Tibial artery (tissue), 4 donors: ENCODE data around the gene DNASE1L3.
"Not testable (repeated sequence)": the region's sequence is repeated elsewhere in the genome, so short reads cannot be mapped to it uniquely, and the experiment has no call there.

Experiments
- DNase-seq, 2 donors: peaks; one replicate each; pipeline ENCODE4 v3.0.0-alpha.2; 2019
- H3K27ac ChIP-seq, 2 donors: fragments of 200-600 bp; sonication (generic) in 1 of 2; 1 replicate in 1 of 2; 2 replicates in 1 of 2; pipeline ENCODE4 v1.5.1; 2018 to 2019; ENCODE audit warnings: mild to moderate bottlenecking in 1 of 2
- H3K27me3 ChIP-seq, 2 donors: fragments of 200-600 bp; sonication (generic) in 1 of 2; one replicate each; pipeline versions ENCODE4 v1.5.1 to v1.6.0; 2016 to 2019
- H3K36me3 ChIP-seq, 3 donors: fragments of 200-600 bp; sonication (generic) in 2 of 3; one replicate each; pipeline ENCODE4 v1.5.1; 2016 to 2019; ENCODE audit warnings: mild to moderate bottlenecking in 2 of 3
- H3K4me1 ChIP-seq, 4 donors: fragments of 200-600 bp; sonication (generic) in 2 of 4; 1 replicate in 3 of 4; 2 replicates in 1 of 4; pipeline ENCODE4 v1.5.1; 2016 to 2019
- H3K4me3 ChIP-seq, 2 donors: fragments of 200-600 bp; sonication (generic) in 1 of 2; 1 replicate in 1 of 2; 2 replicates in 1 of 2; pipeline ENCODE4 v1.5.1; 2018 to 2019; ENCODE audit warnings: mild to moderate bottlenecking in 2 of 2
- H3K9me3 ChIP-seq, 3 donors: fragments of 200-600 bp; sonication (generic) in 1 of 3; one replicate each; pipeline ENCODE4 v1.5.1; 2016 to 2019
- intact Hi-C: fragments of 100-400 bp; cut with DNase I; formaldehyde crosslinking; loops from one replicate; pipeline ENCODE4 v1.15.0; 2023; ENCODE audit warnings: low total_unique reads
- TF ChIP-seq, protein P1 (sequence below), 2 experiments: fragments of 200-600 bp in 1 of 2; fragments of 450-650 bp in 1 of 2; IDR thresholded peaks; one replicate each; pipeline ENCODE4 v1.5.1; 2017 to 2019; ENCODE audit warnings: antibody characterized with exemption in 2 of 2, mild to moderate bottlenecking in 1 of 2, moderate library complexity in 1 of 2

DNASE1L3 gene

GRCh38 chr3:58231666-58232065 is 20.9 kb upstream of the DNASE1L3 start:
- no peak for DNase-seq
- H3K4me1 ChIP-seq, result peaks cover 3 to 5% (median 5%) of the 10 kb centered on the region in 4 donors
- H3K9me3 ChIP-seq, result no peaks in the 10 kb centered on the region
- intact Hi-C loops, result no loop called here
- TF ChIP-seq, protein P1, sequence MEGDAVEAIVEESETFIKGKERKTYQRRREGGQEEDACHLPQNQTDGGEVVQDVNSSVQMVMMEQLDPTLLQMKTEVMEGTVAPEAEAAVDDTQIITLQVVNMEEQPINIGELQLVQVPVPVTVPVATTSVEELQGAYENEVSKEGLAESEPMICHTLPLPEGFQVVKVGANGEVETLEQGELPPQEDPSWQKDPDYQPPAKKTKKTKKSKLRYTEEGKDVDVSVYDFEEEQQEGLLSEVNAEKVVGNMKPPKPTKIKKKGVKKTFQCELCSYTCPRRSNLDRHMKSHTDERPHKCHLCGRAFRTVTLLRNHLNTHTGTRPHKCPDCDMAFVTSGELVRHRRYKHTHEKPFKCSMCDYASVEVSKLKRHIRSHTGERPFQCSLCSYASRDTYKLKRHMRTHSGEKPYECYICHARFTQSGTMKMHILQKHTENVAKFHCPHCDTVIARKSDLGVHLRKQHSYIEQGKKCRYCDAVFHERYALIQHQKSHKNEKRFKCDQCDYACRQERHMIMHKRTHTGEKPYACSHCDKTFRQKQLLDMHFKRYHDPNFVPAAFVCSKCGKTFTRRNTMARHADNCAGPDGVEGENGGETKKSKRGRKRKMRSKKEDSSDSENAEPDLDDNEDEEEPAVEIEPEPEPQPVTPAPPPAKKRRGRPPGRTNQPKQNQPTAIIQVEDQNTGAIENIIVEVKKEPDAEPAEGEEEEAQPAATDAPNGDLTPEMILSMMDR (IDR thresholded peaks at IDR 0.05), result no peak
- H3K27me3 ChIP-seq, result peaks cover 0 to 7% of the 10 kb centered on the region in 2 donors
- no peak overlapping the region for H3K27ac ChIP-seq
- H3K4me3 ChIP-seq, result no peak overlapping the region
- H3K36me3 ChIP-seq, result no peaks in the 10 kb centered on the region

- no peak for DNase-seq
- peaks cover 0 to 7% of the 10 kb centered on the region in 2 donors for H3K27me3 ChIP-seq
- H3K4me3 ChIP-seq, result no peak overlapping the region
- no peak overlapping the region for H3K27ac ChIP-seq
- intact Hi-C loops, result no loop called here
- H3K4me1 ChIP-seq, result no peaks in the 10 kb centered on the region
- no peaks in the 10 kb centered on the region for H3K36me3 ChIP-seq
- TF ChIP-seq, protein P1 (IDR thresholded peaks at IDR 0.05), result no peak
- H3K9me3 ChIP-seq, result no peaks in the 10 kb centered on the region
Observed at GRCh38 chr3:58230876-58231552, 20.2 kb upstream of the DNASE1L3 start.

- H3K27me3 ChIP-seq, H3K36me3 ChIP-seq, H3K4me3 ChIP-seq, H3K4me1 ChIP-seq, H3K9me3 ChIP-seq, DNase-seq, H3K27ac ChIP-seq, intact Hi-C loops: not testable (repeated sequence)
Observed at GRCh38 chr3:58227933-58228332, 17.2 kb upstream of the DNASE1L3 start.

DNA sequence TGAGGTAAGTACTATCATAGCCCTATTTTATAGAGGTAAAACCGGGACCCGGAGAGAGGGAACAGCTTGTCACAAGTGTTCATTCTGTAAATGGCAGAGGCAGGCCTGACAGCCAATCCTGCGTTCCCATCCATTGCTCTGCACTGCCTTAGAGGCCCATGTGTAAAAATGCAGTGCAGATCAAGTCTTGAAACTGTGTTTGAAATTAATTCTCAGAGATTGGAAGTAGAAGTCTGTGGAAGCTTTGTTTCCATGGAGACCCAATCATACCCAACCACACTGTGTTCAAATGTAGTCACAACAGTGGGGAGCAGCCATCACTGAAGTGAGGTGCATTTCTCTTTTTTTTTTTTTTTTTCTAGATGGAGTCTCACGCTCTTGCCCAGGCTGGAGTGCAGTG is 13.1 kb upstream of the DNASE1L3 start:
- TF ChIP-seq, protein P1 (IDR thresholded peaks at IDR 0.05), result no peak
- DNase-seq, result no peak
- peaks cover 0 to 2% of the 10 kb centered on the region in 2 donors for H3K27me3 ChIP-seq
- no peak overlapping the region for H3K27ac ChIP-seq
- no peaks in the 10 kb centered on the region for H3K36me3 ChIP-seq
- H3K9me3 ChIP-seq, result no peaks in the 10 kb centered on the region
- H3K4me3 ChIP-seq, result no peak overlapping the region
- intact Hi-C loops, result no loop called here
- no peaks in the 10 kb centered on the region for H3K4me1 ChIP-seq

DNA sequence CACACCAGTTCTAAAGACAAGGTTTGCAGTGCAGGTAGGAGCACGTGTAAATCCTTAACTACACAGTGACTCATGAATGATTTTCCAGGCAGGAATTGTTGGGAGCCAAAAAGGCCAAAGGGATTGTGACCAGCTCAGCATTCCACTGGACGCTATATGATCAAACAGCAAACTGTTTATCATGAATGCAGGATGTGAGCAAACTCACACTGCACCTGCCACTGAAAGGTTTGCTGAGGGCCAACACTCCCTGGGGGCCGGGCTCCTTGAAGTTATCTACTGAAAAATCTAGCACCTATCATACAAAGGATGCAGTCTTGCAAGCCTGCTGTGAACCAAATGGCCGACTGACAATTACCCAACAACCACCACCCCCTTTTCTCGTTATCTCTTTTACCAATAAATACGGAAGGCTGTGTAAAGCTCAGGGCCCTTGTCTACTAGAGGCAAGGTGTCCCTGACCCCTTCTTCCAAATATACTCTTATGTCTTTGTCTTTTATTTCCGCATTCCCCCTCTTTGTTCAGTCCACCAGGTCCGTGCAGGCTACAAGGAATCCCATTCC is 11.5 kb upstream of the DNASE1L3 start:
- Histone ChIP-seq H3K36me3 (no peaks in the 10 kb centered on the region), H3K27ac (no peak overlapping the region), H3K4me3 (no peak overlapping the region), H3K9me3 (no peaks in the 10 kb centered on the region), H3K27me3 (no peaks in the 10 kb centered on the region), H3K4me1 (peaks cover 0 to 5% (median 2%) of the 10 kb centered on the region in 4 donors)
- intact Hi-C loops, result no loop called here
- TF ChIP-seq, protein P1 (IDR thresholded peaks at IDR 0.05), result no peak
- DNase-seq, result no peak

DNA sequence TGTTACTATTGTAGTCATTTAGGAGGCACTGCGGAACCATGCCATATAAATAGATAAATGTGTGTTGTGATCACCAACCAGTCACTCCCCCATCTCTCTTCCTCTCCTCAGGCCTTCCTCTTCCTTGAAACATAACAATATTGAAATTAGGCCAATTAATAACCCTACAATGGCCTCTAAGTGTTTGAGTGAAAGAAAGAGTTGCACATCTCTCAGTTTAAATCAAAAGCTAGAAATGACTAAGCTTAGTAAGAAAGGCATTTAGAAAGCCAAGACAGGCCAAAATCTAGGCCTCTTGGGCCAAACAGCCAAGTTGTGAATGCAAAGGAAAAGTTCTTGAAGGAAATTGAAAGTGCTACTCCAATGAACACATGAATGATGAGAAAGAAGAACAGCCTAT is 8.1 kb upstream of the DNASE1L3 start:
- Histone ChIP-seq H3K27me3 (no peaks in the 10 kb centered on the region), H3K9me3 (no peaks in the 10 kb centered on the region)

More for the DNA sequence above, 8.1 kb upstream of the DNASE1L3 start:
- DNase-seq, result no peak
- intact Hi-C loops, result no loop called here
- H3K4me1 ChIP-seq, result peaks cover 0 to 10% (median 2%) of the 10 kb centered on the region in 4 donors
- TF ChIP-seq, protein P1 (IDR thresholded peaks at IDR 0.05), result no peak
- H3K36me3 ChIP-seq, result no peaks in the 10 kb centered on the region
- no peak overlapping the region for H3K27ac ChIP-seq
- H3K4me3 ChIP-seq, result no peak overlapping the region
